ENCODE data around the gene IRS2. TPM values are rescaled to one million over a fixed set of nuclear protein-coding genes. Genes with fewer than 3 reads are reported as not detected.

The IRS2 gene
- total RNA-seq, 1 experiment from 2014 or later: 5.9 TPM

DNA sequence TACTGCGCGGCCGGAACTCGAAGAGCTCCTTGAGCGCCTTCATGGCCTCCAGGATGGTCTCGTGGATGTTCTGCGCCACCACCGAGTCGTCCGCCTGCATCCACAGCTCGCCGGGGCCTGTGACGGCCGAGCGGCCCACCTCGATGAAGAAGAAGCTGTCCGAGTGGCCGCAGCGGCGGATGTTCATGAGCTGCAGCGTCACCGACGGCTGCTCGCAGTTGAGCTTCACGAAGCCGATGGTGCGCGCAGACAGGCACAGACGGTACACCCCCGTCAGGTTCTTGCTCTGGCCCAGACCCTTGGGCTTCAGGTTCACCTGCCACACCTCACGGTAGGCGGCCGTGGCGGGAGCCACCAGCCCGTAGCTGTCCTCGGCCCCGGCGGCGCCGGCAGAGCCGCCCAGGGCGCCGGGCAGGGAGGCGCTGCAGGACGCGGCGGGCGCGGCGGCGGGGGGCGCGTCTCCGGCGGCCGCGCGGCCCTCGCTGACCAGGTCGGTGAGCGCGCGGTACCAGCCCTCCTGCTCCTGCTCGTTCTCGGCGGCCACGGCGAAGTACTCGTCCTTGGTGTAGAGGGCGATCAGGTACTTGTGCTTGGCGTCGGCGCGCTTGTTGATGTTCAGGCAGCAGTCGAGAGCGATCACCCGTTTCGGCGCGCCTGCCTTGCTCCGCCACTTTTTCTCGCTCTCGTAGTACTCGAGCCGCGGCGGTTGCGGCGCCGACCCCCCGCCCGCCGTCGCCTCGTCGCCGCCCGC lies 1.1 kb downstream of the IRS2 start:
- no peak for DNase-seq (ENCODE audit: low read depth, low spot score)
- peak; percentile 3; the same call in 1 of the 2 replicates for ATAC-seq
- BruUV-seq (replicated peaks): no TSS peak
- Histone ChIP-seq H3K9me3 (ENCODE audit: control insufficient read depth, insufficient read depth, low read depth, low read length) (no peaks in the 10 kb centered on the region), H3K4me3 (ENCODE audit: low read depth in 2 of 2, low read length in 2 of 2) (peak overlapping the region; percentile 52 to 61), H3K27me3 (ENCODE audit: control insufficient read depth, insufficient read depth, low read length) (no peaks in the 10 kb centered on the region), H3K27ac (ENCODE audit: low read length) (no peak overlapping the region), H3K4me1 (ENCODE audit: control insufficient read depth, insufficient read depth, low read length) (no peaks in the 10 kb centered on the region; the same call in 1 of the 2 replicates), H3K36me3 (ENCODE audit: control insufficient read depth, insufficient read depth, low read length) (no peaks in the 10 kb centered on the region)
- ChIA-PET CTCF (interaction anchor here (0.6 kb wide), 1 partner anchor 11 kb away, joined by 3 read pairs; no protein-coding TSS in a partner anchor), POLR2A (no interaction called here)
- in situ Hi-C loops (cut with HindIII; ENCODE audit: low pct_unique_long_range_greater_than_20kb, low sequenced_read_pairs) (no loop called here), intact Hi-C loops (cut with micrococcal nuclease; ENCODE audit: unreplicated experiment) (loop anchor here (5.0 kb wide), 1 partner anchor 317 kb away; no protein-coding TSS in a partner anchor)
- TF ChIP-seq, protein P1, sequence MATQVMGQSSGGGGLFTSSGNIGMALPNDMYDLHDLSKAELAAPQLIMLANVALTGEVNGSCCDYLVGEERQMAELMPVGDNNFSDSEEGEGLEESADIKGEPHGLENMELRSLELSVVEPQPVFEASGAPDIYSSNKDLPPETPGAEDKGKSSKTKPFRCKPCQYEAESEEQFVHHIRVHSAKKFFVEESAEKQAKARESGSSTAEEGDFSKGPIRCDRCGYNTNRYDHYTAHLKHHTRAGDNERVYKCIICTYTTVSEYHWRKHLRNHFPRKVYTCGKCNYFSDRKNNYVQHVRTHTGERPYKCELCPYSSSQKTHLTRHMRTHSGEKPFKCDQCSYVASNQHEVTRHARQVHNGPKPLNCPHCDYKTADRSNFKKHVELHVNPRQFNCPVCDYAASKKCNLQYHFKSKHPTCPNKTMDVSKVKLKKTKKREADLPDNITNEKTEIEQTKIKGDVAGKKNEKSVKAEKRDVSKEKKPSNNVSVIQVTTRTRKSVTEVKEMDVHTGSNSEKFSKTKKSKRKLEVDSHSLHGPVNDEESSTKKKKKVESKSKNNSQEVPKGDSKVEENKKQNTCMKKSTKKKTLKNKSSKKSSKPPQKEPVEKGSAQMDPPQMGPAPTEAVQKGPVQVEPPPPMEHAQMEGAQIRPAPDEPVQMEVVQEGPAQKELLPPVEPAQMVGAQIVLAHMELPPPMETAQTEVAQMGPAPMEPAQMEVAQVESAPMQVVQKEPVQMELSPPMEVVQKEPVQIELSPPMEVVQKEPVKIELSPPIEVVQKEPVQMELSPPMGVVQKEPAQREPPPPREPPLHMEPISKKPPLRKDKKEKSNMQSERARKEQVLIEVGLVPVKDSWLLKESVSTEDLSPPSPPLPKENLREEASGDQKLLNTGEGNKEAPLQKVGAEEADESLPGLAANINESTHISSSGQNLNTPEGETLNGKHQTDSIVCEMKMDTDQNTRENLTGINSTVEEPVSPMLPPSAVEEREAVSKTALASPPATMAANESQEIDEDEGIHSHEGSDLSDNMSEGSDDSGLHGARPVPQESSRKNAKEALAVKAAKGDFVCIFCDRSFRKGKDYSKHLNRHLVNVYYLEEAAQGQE (IDR thresholded peaks at IDR 0.05; ENCODE audit: insufficient read depth in 1 of 2, low read depth in 2 of 2, low read length in 1 of 2): no peak
- no peak for TF ChIP-seq TCF7L2 (IDR thresholded peaks at IDR 0.05; ENCODE audit: low read depth, low read length)
- TF ChIP-seq, protein P2, sequence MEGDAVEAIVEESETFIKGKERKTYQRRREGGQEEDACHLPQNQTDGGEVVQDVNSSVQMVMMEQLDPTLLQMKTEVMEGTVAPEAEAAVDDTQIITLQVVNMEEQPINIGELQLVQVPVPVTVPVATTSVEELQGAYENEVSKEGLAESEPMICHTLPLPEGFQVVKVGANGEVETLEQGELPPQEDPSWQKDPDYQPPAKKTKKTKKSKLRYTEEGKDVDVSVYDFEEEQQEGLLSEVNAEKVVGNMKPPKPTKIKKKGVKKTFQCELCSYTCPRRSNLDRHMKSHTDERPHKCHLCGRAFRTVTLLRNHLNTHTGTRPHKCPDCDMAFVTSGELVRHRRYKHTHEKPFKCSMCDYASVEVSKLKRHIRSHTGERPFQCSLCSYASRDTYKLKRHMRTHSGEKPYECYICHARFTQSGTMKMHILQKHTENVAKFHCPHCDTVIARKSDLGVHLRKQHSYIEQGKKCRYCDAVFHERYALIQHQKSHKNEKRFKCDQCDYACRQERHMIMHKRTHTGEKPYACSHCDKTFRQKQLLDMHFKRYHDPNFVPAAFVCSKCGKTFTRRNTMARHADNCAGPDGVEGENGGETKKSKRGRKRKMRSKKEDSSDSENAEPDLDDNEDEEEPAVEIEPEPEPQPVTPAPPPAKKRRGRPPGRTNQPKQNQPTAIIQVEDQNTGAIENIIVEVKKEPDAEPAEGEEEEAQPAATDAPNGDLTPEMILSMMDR (IDR thresholded peaks at IDR 0.05): no peak
- TF ChIP-seq POLR2AphosphoS5 (IDR thresholded peaks at IDR 0.05; ENCODE audit: low read depth, low read length): no peak
- TF ChIP-seq SIN3A (IDR thresholded peaks at IDR 0.05; ENCODE audit: borderline replicate concordance, insufficient read depth, low read depth, low read length): no peak

DNA sequence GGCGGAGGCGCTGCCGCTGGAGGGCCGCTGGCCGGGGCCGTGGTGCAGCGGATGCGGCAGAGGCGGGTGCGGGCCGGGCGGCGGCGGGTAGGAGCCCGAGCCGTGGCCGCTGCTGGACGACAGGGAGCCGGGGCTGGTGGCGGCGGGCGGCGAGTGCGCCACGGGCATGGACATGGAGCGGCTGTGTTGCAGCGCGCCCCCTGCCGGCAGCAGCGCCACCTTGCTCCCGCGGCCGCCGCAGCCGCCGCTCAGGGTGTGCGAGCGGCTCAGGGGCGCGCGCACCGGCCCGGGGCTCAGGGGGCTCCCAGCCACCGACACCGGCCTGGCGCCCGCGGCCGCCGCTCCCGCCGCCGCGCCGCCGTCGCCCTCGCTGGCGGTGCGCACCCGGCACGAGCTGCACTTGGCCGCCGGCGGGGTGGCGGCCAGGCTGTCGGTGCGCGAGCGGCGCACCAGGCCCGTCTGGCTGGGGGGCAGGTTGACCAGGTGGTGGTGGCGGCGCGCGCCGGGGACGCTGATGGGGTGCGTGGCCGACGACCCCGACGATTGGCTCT lies 1.7 kb downstream of the IRS2 start:
- in situ Hi-C loops (cut with HindIII; ENCODE audit: low pct_unique_long_range_greater_than_20kb, low sequenced_read_pairs): no loop called here
- H3K9me3 ChIP-seq (ENCODE audit: control insufficient read depth, insufficient read depth, low read depth, low read length): no peaks in the 10 kb centered on the region
- peaks cover 2% of the 10 kb centered on the region; the same call in 1 of the 2 replicates for H3K4me1 ChIP-seq (ENCODE audit: control insufficient read depth, insufficient read depth, low read length)
- peak overlapping the region; percentile 52 to 61 for H3K4me3 ChIP-seq (ENCODE audit: low read depth in 2 of 2, low read length in 2 of 2)
- H3K27ac ChIP-seq (ENCODE audit: low read length): no peak overlapping the region
- ChIA-PET POLR2A (no interaction called here), CTCF (interaction anchor here (0.6 kb wide), 1 partner anchor 10 kb away, joined by 3 read pairs; no protein-coding TSS in a partner anchor)
- no peak for DNase-seq (ENCODE audit: low read depth, low spot score)
- peak; percentile 81 for ATAC-seq
- BruUV-seq (replicated peaks): no TSS peak
- intact Hi-C loops (cut with micrococcal nuclease; ENCODE audit: unreplicated experiment): loop anchor here (5.0 kb wide), 4 partner anchors 318 to 822 kb away; no protein-coding TSS in a partner anchor
- TF ChIP-seq TCF7L2 (IDR thresholded peaks at IDR 0.05; ENCODE audit: low read depth, low read length) (no peak), POLR2AphosphoS5 (IDR thresholded peaks at IDR 0.05; ENCODE audit: low read depth, low read length) (no peak)
- TF ChIP-seq, protein P2 (IDR thresholded peaks at IDR 0.05): peak; percentile 77
- TF ChIP-seq, protein P1 (IDR thresholded peaks at IDR 0.05; ENCODE audit: insufficient read depth in 1 of 2, low read depth in 2 of 2, low read length in 1 of 2): no peak
- no peaks in the 10 kb centered on the region for H3K27me3 ChIP-seq (ENCODE audit: control insufficient read depth, insufficient read depth, low read length)
- H3K36me3 ChIP-seq (ENCODE audit: control insufficient read depth, insufficient read depth, low read length): no peaks in the 10 kb centered on the region
